Karpas-422 (cell line): Measurements from ENCODE around the gene HNRNPA3. TPM values are rescaled to one million over a fixed set of nuclear protein-coding genes. Genes with fewer than 3 reads are reported as not detected.
"Not testable (repeated sequence)": the region's sequence is repeated elsewhere in the genome, so short reads cannot be mapped to it uniquely, and the experiment has no call there.

Experiments
- DNase-seq: peaks from one replicate; pipeline ENCODE4 v3.0.0-alpha.2; 2015
- H2AFZ ChIP-seq: fragments of 200-600 bp; sonication (generic); 2 replicates; pipeline ENCODE4 v1.6.1; 2014; ENCODE audit warnings: antibody characterized with exemption, low read length, mixed read lengths
- H3K27ac ChIP-seq: fragments of 200-600 bp; sonication (generic); 2 replicates; pipeline ENCODE4 v1.5.1; 2014; ENCODE audit warnings: mild to moderate bottlenecking, low read length, moderate library complexity
- H3K27me3 ChIP-seq: fragments of 200-600 bp; sonication (generic); 2 replicates; pipeline ENCODE4 v1.6.1; 2014; ENCODE audit warnings: low read length, mixed read lengths
- H3K36me3 ChIP-seq: fragments of 200-600 bp; sonication (generic); 2 replicates; pipeline ENCODE4 v1.6.1; 2014; ENCODE audit warnings: low read length, mixed read lengths; ENCODE audit not compliant: insufficient read depth
- H3K4me1 ChIP-seq: fragments of 200-600 bp; sonication (generic); 2 replicates; pipeline ENCODE4 v1.6.1; 2014; ENCODE audit warnings: mild to moderate bottlenecking, low read length, mixed read lengths
- H3K4me2 ChIP-seq: fragments of 200-600 bp; sonication (generic); 2 replicates; pipeline ENCODE4 v1.6.1; 2014; ENCODE audit warnings: low read length, low read depth, mild to moderate bottlenecking; ENCODE audit not compliant: poor library complexity, severe bottlenecking
- H3K4me3 ChIP-seq: fragments of 200-600 bp; sonication (generic); 2 replicates; pipeline ENCODE4 v1.5.1; 2014; ENCODE audit warnings: mild to moderate bottlenecking, antibody characterized with exemption, low read length, mixed read lengths
- H3K79me2 ChIP-seq: fragments of 200-600 bp; sonication (generic); 2 replicates; pipeline ENCODE4 v1.6.1; 2014; ENCODE audit warnings: mild to moderate bottlenecking, low read length, mixed read lengths
- H3K9ac ChIP-seq: fragments of 200-600 bp; sonication (generic); 2 replicates; pipeline ENCODE4 v1.6.0; 2014; ENCODE audit warnings: low read length
- H3K9me2 ChIP-seq: fragments of 200-600 bp; sonication (generic), shearing (Covaris generic); replicated peaks from 2 replicates; pipeline ENCODE4 v1.6.0; 2014; ENCODE audit warnings: mild to moderate bottlenecking, low read length, moderate library complexity; ENCODE audit not compliant: insufficient read depth
- H3K9me3 ChIP-seq: fragments of 300-700, 200-600 bp; sonication (generic); 2 replicates; pipeline ENCODE4 v1.6.1; 2014; ENCODE audit warnings: low read length, mixed read lengths
- H4K20me1 ChIP-seq: fragments of 200-600 bp; sonication (generic); 2 replicates; pipeline ENCODE4 v1.6.1; 2014; ENCODE audit warnings: mild to moderate bottlenecking, antibody characterized with exemption, low read length, low read depth; ENCODE audit not compliant: insufficient read depth
- total RNA-seq: library from RNA; depleted of rRNA; stranded (reverse); fragments of >200 nt; shearing (Covaris generic); gene quantifications from 2 replicates; pipeline ENCODE4 v1.2.3, GENCODE V29; 2014; ENCODE audit warnings: low replicate concordance

Gene HNRNPA3
- total RNA-seq, 1 experiment from 2014 or later = 51.7 TPM

DNA sequence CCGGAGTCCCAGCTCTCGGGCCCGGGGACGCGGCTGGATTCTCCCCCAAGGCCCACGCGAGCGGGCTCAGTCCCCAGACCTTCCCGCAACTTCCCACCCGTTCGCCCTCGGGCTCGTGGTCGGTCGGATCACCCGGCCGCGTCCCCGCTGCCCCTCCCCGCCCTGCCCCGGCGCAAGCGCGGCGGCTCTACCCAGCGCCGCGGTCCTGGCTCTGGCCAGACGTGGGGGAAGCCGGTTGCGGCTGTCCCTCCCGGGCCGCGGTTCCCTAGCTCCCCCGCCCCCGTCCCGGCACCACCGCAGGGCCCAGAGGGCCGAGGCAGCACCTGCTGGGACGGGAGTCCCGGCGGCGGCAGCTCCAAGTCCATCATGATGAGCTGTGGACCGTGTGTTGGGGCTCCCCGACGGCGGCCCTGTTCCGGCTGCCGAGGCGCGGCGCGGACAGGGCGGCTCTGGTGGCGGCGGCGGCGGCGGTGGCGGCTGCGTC, 51.7 kb downstream of the HNRNPA3 start:
- H3K9ac ChIP-seq = peak overlapping the region; percentile 98
- peak overlapping the region; percentile 85 for H3K27ac ChIP-seq
- peaks cover 31% of the 10 kb centered on the region for H3K36me3 ChIP-seq
- no peaks in the 10 kb centered on the region for H3K9me2 ChIP-seq
- no peak for DNase-seq
- peaks cover 27% of the 10 kb centered on the region; the same call in 1 of the 2 replicates for H4K20me1 ChIP-seq
- H3K27me3 ChIP-seq = no peaks in the 10 kb centered on the region
- no peaks in the 10 kb centered on the region for H3K9me3 ChIP-seq
- H3K4me3 ChIP-seq = peak overlapping the region; percentile 77
- H3K4me1 ChIP-seq = peaks cover 41% of the 10 kb centered on the region
- peaks cover 52% of the 10 kb centered on the region for H3K79me2 ChIP-seq
- H3K4me2 ChIP-seq = peak overlapping the region; percentile 93
- H2AFZ ChIP-seq = no peak overlapping the region

GRCh38 chr2:177264693-177265587, 52.3 kb downstream of the HNRNPA3 start, which contains the start of gene NFE2L2:
Gene NFE2L2 (minus strand): TSS chr2:177264727. CDS start chr2:177264576, 151 bp downstream.
- peaks cover 24% of the 10 kb centered on the region; the same call in 1 of the 2 replicates for H4K20me1 ChIP-seq
- H3K79me2 ChIP-seq = peaks cover 45% of the 10 kb centered on the region
- H3K9me2 ChIP-seq = no peaks in the 10 kb centered on the region
- no peaks in the 10 kb centered on the region for H3K9me3 ChIP-seq
- peak within 1 kb of the TSS; percentile 93 for H3K4me2 ChIP-seq
- peak within 1 kb of the TSS; percentile 77 for H3K4me3 ChIP-seq
- peak within 1 kb of the TSS; percentile 98 for H3K9ac ChIP-seq
- peak; percentile 95 for DNase-seq
- peaks cover 41% of the 10 kb centered on the region for H3K4me1 ChIP-seq
- H3K27me3 ChIP-seq = no peaks in the 10 kb centered on the region
- H3K36me3 ChIP-seq = peaks cover 26% of the 10 kb centered on the region
- peak within 1 kb of the TSS; percentile 85 for H3K27ac ChIP-seq
- peak within 1 kb of the TSS; percentile 69 for H2AFZ ChIP-seq

DNA sequence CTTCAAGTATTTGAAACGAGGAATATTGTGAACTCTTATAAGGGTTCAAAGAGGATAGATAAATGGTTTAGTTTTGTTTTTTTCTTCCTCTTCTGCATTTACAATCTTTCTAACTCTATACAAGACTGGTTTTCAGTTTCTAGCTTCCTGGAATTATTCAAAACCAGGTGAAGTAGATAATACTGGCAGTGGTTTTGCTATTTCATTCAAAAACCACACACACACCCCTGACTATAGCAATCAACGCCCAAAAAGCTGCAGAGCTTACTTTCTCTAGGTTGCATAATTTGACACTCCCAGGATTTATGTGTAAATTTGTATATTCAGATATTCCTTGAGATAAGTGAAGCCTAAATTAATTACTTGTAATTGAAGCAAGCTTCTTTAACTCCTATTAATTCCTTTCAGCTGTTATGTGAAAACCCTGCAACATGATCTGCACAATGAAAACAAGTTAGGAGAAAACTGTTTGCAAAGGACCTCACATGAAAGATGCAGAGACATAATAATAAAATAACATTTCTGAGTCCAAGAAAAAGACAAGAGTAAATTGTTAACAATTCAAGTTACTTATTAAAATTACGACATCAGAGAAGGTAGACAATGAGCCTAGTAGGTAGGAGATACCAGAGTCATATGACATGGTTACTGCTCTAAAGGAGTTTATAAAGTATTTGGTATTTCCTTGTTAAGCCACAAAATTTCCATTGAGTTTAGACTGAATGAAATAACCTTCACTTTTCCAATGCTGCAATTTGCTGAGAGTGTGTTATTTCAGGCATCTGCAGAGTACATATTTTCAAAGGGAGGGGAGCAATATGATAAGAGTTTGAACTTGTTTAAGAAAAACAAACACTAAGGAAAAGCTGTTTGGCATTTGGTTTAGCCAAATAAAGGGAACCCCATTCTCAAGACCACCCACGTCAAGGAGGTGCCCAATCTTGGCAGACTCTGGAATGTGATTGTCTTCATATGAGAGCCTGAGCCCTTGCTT, 53.5 kb downstream of the HNRNPA3 start:
- Histone ChIP-seq H3K4me3 (peak overlapping the region; percentile 77), H3K9me3 (no peaks in the 10 kb centered on the region), H3K36me3 (peaks cover 17% of the 10 kb centered on the region), H3K79me2 (peaks cover 33% of the 10 kb centered on the region), H3K4me2 (peak overlapping the region; percentile 93), H3K9ac (peak overlapping the region; percentile 98), H2AFZ (peak overlapping the region; percentile 69), H3K4me1 (peaks cover 34% of the 10 kb centered on the region), H4K20me1 (peaks cover 17% of the 10 kb centered on the region; the same call in 1 of the 2 replicates), H3K27me3 (no peaks in the 10 kb centered on the region), H3K9me2 (no peaks in the 10 kb centered on the region), H3K27ac (peak overlapping the region; percentile 85)
- DNase-seq = peak; percentile 73

GRCh38 chr2:177266955-177267354, 54.4 kb downstream of the HNRNPA3 start:
- H3K79me2 ChIP-seq = peaks cover 25% of the 10 kb centered on the region
- not testable (repeated sequence) for H3K4me3 ChIP-seq, H3K27me3 ChIP-seq, H3K9me2 ChIP-seq, H4K20me1 ChIP-seq, H3K9me3 ChIP-seq, H3K36me3 ChIP-seq, H3K27ac ChIP-seq, H3K4me2 ChIP-seq, H2AFZ ChIP-seq, DNase-seq, H3K9ac ChIP-seq
- H3K4me1 ChIP-seq = peaks cover 26% of the 10 kb centered on the region

DNA sequence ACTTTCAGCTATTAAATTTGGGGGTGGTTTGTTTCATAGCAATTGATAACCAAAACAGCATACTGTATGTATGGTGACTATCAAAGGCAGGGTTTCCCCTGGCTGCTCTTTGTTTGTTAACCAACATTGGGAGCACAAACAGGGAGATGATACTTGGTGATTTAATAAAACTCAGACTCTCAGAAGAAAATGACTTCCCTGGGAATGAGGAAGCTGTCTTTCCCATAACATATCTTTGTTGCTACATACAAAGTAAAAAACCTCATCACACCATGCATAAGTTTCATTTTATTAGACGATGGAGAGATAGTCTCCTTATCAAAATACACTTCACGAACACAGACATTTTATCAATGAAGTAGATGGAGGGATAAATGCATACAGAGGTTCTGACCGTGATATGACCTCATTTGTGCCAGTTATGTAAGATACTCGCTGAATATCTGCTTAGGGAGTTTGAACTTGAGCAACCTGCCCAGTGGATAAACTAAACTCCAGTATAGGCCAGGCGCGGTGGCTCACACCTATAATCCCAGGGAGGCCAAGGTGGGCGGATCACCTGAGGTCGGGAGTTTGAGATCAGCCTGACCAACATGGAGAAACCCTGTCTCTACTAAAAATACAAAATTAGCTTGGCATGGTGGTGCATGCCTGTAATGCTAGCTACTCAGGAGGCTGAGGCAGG, 55.7 kb downstream of the HNRNPA3 start:
- Histone ChIP-seq H4K20me1 (no peaks in the 10 kb centered on the region), H3K27me3 (no peaks in the 10 kb centered on the region), H2AFZ (no peak overlapping the region), H3K9me3 (no peaks in the 10 kb centered on the region), H3K4me2 (no peak overlapping the region), H3K9ac (no peak overlapping the region), H3K9me2 (no peaks in the 10 kb centered on the region), H3K4me3 (no peak overlapping the region), H3K4me1 (peaks cover 18% of the 10 kb centered on the region), H3K36me3 (no peaks in the 10 kb centered on the region), H3K79me2 (peaks cover 11% of the 10 kb centered on the region), H3K27ac (no peak overlapping the region)
- no peak for DNase-seq

DNA sequence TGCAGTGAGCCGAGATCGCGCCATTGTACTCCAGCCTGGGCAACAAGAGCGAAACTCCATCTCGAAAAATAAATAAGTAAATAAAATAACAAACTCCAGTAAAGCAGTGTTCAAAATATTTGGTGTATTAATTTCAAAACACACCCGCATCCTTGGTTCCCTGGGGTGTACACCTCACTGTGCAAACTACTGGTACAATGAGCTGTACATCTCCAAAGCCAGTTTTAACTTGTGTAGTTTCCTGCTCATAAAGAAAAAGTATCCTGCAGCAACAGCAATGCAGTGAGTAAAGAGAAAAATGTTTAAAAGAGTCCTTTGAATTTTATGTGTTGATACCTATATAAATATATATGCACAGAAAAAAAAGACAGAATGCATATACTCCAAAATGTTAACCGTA, 56.3 kb downstream of the HNRNPA3 start:
- no peaks in the 10 kb centered on the region for H3K9me3 ChIP-seq
- H3K9ac ChIP-seq = no peak overlapping the region
- DNase-seq = no peak
- H4K20me1 ChIP-seq = no peaks in the 10 kb centered on the region
- H3K27me3 ChIP-seq = no peaks in the 10 kb centered on the region
- no peak overlapping the region for H3K4me2 ChIP-seq
- no peak overlapping the region for H3K4me3 ChIP-seq
- H2AFZ ChIP-seq = no peak overlapping the region
- peaks cover 23% of the 10 kb centered on the region for H3K4me1 ChIP-seq
- no peaks in the 10 kb centered on the region for H3K9me2 ChIP-seq
- H3K79me2 ChIP-seq = peaks cover 5% of the 10 kb centered on the region
- H3K27ac ChIP-seq = no peak overlapping the region
- no peaks in the 10 kb centered on the region for H3K36me3 ChIP-seq

DNA sequence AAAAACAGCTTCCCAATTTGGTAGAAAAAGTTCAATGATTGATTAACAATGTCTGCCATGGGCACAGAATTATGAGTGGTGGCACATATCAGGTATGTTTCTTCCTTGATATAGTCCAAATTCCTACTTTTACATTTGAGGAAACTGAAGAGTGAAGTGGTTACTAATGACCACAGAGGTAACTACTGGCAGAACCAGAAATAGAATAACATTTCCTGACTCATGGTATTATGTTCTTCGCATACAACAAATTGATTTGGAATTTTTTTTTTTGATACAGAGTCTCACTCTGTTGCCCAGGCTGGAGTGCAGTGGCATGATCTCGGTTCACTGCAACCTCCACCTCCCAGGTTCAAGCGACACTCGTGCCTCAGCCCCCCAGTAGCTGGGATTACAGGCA, 57.9 kb downstream of the HNRNPA3 start:
- Histone ChIP-seq H3K27me3 (no peaks in the 10 kb centered on the region), H3K9ac (no peak overlapping the region), H3K79me2 (no peaks in the 10 kb centered on the region), H3K36me3 (no peaks in the 10 kb centered on the region), H3K27ac (no peak overlapping the region), H4K20me1 (no peaks in the 10 kb centered on the region), H3K9me3 (no peaks in the 10 kb centered on the region), H3K4me2 (no peak overlapping the region), H2AFZ (no peak overlapping the region), H3K4me1 (peaks cover 19% of the 10 kb centered on the region), H3K4me3 (no peak overlapping the region), H3K9me2 (no peaks in the 10 kb centered on the region)
- no peak for DNase-seq
